Neutrophil (primary cell): ENCODE results near the gene UVRAG.

Source experiments
- H3K27ac ChIP-seq: fragments of 200-600 bp; sonication (generic); 2 replicates; pipeline ENCODE4 v1.5.1; 2016; ENCODE audit warnings: mild to moderate bottlenecking, moderate library complexity
- H3K27me3 ChIP-seq: fragments of 200-600 bp; sonication (generic); 2 replicates; pipeline ENCODE4 v1.6.0; 2016; ENCODE audit warnings: mild to moderate bottlenecking
- H3K36me3 ChIP-seq: fragments of 200-600 bp; sonication (generic); 2 replicates; pipeline ENCODE4 v1.5.1; 2017
- H3K4me1 ChIP-seq, 2 experiments: fragments of 200-600 bp in 1 of 2; sonication (generic) in 1 of 2; 1 replicate in 1 of 2; 2 replicates in 1 of 2; pipeline versions ENCODE4 v1.5.1 to v1.6.1; 2013 to 2016; ENCODE audit warnings: low read depth in 1 of 2, low read length in 1 of 2, mild to moderate bottlenecking in 1 of 2, moderate library complexity in 1 of 2; ENCODE audit not compliant: control insufficient read depth in 1 of 2, insufficient read depth in 1 of 2
- H3K4me3 ChIP-seq, 2 experiments: fragments of 200-600 bp in 1 of 2; sonication (generic) in 1 of 2; 1 replicate in 1 of 2; 2 replicates in 1 of 2; pipeline ENCODE4 v1.5.1; 2013 to 2016; ENCODE audit warnings: low read depth in 1 of 2, low read length in 1 of 2, mild to moderate bottlenecking in 1 of 2, moderate library complexity in 1 of 2
- H3K9me3 ChIP-seq: fragments of 200-600 bp; sonication (generic); 2 replicates; pipeline ENCODE4 v1.5.1; 2016
- TF ChIP-seq, protein P1 (sequence below): fragments of 200-600 bp; sonication (generic); IDR thresholded peaks from 2 replicates; pipeline ENCODE4 v1.5.1; 2016; ENCODE audit warnings: antibody characterized with exemption

The UVRAG gene

DNA sequence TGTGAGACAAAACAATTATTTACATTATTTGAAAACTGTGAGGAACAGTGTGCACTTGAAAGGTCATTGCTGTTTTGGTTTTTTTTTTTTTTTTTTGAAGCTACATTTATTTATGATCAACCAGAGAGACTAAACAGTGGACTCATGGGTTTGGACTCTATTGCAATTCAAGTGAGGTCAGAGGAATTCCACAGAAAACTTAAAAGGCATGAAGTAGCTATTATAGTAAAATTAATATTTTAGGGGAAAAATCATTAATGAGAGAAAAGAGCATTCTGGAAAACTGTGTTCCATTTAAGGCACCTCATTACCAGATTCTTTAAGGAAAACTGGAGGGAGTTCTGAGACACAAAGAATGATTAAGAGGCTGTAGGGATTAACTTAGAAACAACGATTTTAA is 288.4 kb downstream of the UVRAG start:
- no peaks in the 10 kb centered on the region for H3K27me3 ChIP-seq
- H3K36me3 ChIP-seq: no peaks in the 10 kb centered on the region
- H3K4me1 ChIP-seq: no peaks in the 10 kb centered on the region
- TF ChIP-seq, protein P1, sequence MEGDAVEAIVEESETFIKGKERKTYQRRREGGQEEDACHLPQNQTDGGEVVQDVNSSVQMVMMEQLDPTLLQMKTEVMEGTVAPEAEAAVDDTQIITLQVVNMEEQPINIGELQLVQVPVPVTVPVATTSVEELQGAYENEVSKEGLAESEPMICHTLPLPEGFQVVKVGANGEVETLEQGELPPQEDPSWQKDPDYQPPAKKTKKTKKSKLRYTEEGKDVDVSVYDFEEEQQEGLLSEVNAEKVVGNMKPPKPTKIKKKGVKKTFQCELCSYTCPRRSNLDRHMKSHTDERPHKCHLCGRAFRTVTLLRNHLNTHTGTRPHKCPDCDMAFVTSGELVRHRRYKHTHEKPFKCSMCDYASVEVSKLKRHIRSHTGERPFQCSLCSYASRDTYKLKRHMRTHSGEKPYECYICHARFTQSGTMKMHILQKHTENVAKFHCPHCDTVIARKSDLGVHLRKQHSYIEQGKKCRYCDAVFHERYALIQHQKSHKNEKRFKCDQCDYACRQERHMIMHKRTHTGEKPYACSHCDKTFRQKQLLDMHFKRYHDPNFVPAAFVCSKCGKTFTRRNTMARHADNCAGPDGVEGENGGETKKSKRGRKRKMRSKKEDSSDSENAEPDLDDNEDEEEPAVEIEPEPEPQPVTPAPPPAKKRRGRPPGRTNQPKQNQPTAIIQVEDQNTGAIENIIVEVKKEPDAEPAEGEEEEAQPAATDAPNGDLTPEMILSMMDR: no peak
- no peak overlapping the region for H3K27ac ChIP-seq
- H3K9me3 ChIP-seq: no peaks in the 10 kb centered on the region
- no peak overlapping the region for H3K4me3 ChIP-seq

DNA sequence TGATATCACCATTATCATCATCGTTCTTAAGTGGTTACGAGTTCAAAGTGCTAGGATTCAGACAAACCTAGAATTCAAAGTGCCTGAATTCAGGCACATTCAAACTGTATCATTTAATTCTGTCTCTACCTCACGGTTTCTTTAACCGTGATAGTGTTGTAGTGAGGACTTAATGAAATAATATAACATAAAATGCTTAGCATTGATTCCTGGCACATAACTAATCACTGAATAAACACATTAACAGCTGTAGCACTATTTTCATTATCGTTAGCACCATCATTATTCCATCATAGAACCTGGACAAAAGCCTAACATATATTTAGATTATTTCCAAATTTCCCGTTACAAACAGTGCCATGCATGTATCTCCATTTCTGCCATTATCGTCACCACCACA is 289.3 kb downstream of the UVRAG start:
- no peaks in the 10 kb centered on the region for H3K9me3 ChIP-seq
- H3K27me3 ChIP-seq: no peaks in the 10 kb centered on the region
- no peaks in the 10 kb centered on the region for H3K4me1 ChIP-seq
- no peak overlapping the region for H3K27ac ChIP-seq
- no peak overlapping the region for H3K4me3 ChIP-seq
- TF ChIP-seq, protein P1: no peak
- H3K36me3 ChIP-seq: no peaks in the 10 kb centered on the region

DNA sequence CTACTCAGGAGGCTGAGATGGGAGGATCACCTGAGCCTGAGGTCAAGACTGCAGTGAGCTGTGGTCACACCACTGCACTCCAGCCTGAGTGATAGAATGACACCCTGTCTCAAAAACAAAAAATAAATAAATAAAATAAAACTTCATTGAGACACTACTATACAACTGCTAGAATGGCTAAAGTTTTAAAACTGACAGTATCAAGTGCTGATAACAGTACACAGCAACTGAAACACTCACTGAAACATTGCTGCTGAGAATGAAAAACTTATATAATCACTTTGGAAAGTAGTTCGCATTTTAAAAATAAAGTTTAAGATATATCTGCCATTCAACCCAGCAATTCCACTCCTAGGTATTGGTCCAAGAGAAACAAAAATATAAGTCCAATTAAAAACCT is 290.6 kb downstream of the UVRAG start:
- H3K4me3 ChIP-seq: no peak overlapping the region
- TF ChIP-seq, protein P1: no peak
- H3K9me3 ChIP-seq: no peaks in the 10 kb centered on the region
- no peaks in the 10 kb centered on the region for H3K36me3 ChIP-seq
- no peak overlapping the region for H3K27ac ChIP-seq
- H3K27me3 ChIP-seq: no peaks in the 10 kb centered on the region
- no peaks in the 10 kb centered on the region for H3K4me1 ChIP-seq

DNA sequence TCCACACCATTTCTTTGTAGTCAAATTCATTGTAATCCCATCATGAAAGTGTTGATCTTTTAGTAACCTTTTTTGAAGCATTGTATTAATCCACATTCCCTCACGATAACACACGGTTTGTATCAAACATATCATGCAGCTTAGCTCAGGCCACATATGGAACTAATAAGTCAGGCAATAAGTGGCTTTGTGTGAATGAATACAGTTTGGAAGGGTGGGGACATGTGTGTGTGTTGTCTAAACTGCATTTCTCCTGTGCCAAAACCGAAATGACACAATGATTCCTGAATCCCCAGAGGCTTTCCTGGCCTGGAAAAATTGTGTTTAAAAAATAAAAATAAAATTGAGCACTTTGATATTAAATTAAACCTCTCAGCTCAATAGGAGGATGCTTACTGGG is 293.0 kb downstream of the UVRAG start:
- no peaks in the 10 kb centered on the region for H3K27me3 ChIP-seq
- TF ChIP-seq, protein P1: no peak
- H3K4me1 ChIP-seq: no peaks in the 10 kb centered on the region
- no peak overlapping the region for H3K27ac ChIP-seq
- H3K36me3 ChIP-seq: no peaks in the 10 kb centered on the region
- H3K4me3 ChIP-seq: no peak overlapping the region
- H3K9me3 ChIP-seq: no peaks in the 10 kb centered on the region

DNA sequence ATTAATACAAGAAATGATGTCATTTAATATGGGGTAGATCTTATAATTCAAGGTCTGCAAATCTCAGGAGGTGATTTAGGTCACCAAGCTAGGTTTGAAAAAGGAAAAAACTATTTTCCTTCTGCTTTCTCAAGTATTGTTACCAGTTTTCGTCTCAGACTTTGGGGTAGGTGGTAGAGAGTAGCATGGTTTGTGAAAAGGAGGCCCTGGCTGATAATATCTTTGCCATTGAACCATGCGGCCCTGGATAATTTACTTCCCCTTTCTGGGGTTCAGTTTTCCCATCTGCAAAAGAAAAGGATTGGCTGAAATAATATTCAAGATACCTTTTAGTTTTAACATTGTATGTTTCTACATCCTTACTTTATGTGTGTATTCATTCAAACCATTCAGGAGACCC is 299.2 kb downstream of the UVRAG start:
- TF ChIP-seq, protein P1: no peak
- Histone ChIP-seq H3K36me3 (peaks cover 17% of the 10 kb centered on the region), H3K4me3 (no peak overlapping the region), H3K9me3 (no peaks in the 10 kb centered on the region), H3K4me1 (peaks cover under 1 to 3% of the 10 kb centered on the region in 2 experiments), H3K27ac (no peak overlapping the region), H3K27me3 (no peaks in the 10 kb centered on the region)

DNA sequence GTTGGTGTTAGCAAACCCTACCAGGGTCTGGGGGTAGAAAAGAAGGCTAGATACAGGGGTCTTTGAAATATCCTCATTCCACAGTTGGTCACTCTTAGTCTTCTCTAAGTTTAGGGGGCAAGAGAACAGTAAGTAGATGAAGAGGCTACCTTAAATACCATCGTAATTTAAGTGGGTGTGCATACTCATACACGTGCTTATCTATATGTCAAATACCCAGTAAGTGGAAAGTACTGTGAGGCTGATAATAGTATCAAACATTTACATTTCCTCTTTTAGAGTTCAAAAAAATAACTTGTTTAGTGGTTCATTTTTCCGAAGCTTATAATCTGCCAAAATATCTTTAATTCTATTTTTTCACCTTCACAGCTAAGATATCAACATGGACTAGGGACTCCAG is 300.5 kb downstream of the UVRAG start:
- peaks cover 17% of the 10 kb centered on the region for H3K36me3 ChIP-seq
- TF ChIP-seq, protein P1: no peak
- no peak overlapping the region for H3K4me3 ChIP-seq
- no peaks in the 10 kb centered on the region for H3K9me3 ChIP-seq
- H3K27ac ChIP-seq: no peak overlapping the region
- peaks cover 9 to 12% of the 10 kb centered on the region in 2 experiments for H3K4me1 ChIP-seq
- H3K27me3 ChIP-seq: no peaks in the 10 kb centered on the region
